HG03139 (cell line): ENCODE data around the gene TMC1.

Experiments used
- ATAC-seq: cut with Tn5 transposase; IDR thresholded peaks from one replicate; pipeline ENCODE4 v1.9.1; 2021; ENCODE audit not compliant: unreplicated experiment

TMC1 gene

GRCh38 chr9:72665421-72665820 lies 144.0 kb downstream of the TMC1 start:
- ATAC-seq, result no peak

DNA sequence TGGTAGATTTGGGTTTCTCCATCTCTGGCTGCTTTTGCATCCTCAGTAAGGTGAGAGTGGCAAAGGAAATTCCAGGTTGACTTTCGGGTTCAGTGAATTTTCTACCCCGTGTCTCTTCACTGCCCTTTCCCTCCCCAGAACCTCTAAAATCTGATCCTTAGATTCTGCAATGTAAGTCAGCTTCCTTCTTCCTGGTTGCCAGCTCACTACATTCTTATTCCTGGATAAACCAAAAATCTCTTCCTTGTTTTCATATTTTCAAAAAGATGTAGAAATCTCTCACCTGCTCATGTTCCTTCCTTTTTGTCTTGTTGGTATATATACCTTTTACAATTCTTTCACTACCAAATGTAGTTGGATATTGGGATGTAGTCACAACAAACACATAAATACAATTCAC lies 145.8 kb downstream of the TMC1 start:
- no peak for ATAC-seq

GRCh38 chr9:72674961-72675360 lies 153.6 kb downstream of the TMC1 start:
- ATAC-seq, result no peak

DNA sequence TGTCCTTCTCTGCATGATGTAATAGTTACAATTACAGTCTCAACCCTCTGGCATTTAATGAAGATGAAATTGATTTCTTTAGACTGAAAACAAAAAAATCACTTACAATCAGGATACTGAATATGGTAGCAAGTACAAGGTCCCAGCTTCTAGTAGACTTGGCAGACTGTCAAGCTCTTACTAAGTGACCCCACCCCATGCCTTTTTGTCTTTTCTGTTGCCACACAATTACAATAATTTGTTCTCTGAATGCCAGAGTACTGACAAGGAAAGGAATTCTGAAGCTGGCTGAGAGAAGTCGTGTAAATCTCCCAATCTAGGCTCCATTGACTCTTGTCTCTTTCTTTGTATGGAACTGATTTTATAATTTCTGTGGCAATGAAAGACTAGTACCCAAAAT lies 154.2 kb downstream of the TMC1 start:
- no peak for ATAC-seq

- no peak for ATAC-seq
These were observed 159.3 kb downstream of the TMC1 start for GRCh38 chr9:72680593-72681282.

- ATAC-seq, result no peak
These were observed 159.8 kb downstream of the TMC1 start for GRCh38 chr9:72681283-72681630.

DNA sequence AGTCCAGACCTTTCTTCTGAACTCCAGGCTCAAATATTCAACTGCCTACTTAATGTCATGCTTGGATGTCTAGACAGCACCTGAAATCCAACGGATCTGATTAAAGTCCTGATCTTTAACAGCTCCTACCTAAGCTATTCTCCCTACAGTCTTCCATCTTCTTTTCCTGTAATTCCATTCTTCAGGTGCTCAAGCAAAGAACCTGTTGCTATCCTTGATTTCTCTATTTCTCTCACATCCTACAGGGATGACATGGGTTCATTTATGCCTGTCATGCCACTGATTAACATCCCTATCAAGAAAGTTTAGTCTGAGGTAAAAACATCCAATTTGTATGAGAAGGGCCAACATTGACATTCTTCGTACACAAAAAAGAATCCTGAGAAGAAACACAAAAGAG lies 163.2 kb downstream of the TMC1 start:
- no peak for ATAC-seq

DNA sequence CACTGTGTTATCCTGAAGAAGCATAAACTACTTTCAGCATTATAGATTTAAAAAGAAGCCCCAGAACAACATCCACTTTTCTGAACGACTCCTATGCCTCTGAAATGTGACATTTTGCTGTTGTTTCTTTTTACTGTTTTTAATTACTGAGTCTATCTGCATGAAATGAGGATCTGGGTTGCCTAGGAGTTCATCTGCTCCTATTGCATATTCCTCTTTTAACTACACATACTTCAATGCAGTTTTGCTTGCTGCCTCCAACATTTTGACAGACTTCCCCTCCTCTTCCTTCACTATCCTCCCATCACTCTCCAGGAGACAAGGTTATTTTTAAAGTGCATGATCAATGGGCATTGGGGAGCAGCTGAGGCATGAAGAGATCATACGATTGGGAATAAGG lies 164.5 kb downstream of the TMC1 start:
- no peak for ATAC-seq

- no peak for ATAC-seq
These were observed 165.9 kb downstream of the TMC1 start for GRCh38 chr9:72687331-72687730.

- ATAC-seq, result no peak
These were observed 170.3 kb downstream of the TMC1 start for GRCh38 chr9:72691671-72692070.

- ATAC-seq, result no peak
These were observed 174.0 kb downstream of the TMC1 start for GRCh38 chr9:72695365-72695764.

GRCh38 chr9:72696511-72696910 lies 175.1 kb downstream of the TMC1 start:
- ATAC-seq, result no peak

DNA sequence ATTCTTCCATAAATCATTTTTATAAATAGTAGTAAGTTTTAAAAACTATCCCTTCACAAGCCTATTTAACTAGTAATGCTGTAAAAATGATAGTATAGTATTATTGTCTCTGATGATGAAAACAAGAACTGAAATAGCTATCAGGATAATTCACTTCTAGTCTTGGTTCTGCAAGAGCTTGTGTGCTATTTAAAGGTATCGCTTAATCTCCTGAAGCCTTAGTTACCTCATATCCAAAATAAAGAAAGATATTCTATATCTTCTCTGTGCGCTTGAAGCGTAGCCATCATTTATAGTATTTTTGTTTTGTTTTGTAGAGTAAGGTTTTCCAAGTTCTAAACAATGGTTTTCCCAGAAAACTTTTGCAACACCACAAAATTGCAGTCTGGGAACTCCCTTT lies 180.1 kb downstream of the TMC1 start:
- ATAC-seq, result no peak

- ATAC-seq, result no peak
These were observed 182.2 kb downstream of the TMC1 start for GRCh38 chr9:72703574-72703973.

- ATAC-seq, result no peak
These were observed 183.4 kb downstream of the TMC1 start for GRCh38 chr9:72704688-72705375.

DNA sequence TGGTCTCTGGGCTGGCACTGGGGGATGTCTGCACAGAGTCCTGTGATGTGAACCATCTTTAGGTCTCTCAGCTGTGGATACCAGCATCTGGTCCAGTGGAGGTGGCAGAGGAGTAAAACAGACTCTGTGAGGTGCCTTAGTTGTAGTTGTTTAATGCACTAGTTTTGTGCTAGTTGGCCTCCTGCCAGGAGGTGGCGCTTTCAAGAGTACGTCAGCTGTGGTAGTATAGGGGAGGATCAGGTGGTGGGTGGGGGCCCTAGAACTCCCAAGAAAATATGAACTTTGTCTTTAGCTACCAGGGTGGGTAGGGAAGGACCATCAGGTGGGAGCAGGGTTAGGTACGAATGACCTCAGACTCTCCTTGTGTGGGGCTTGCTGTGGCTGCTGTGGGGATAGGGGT lies 197.1 kb downstream of the TMC1 start:
- no peak for ATAC-seq

- no peak for ATAC-seq
These were observed 199.7 kb downstream of the TMC1 start for GRCh38 chr9:72721067-72721466.

- ATAC-seq, result no peak
These were observed 205.5 kb downstream of the TMC1 start for GRCh38 chr9:72726947-72727346.

GRCh38 chr9:72728031-72728770 lies 206.8 kb downstream of the TMC1 start:
- no peak for ATAC-seq

- ATAC-seq, result no peak
These were observed 212.5 kb downstream of the TMC1 start for GRCh38 chr9:72733895-72734294.

GRCh38 chr9:72734631-72735030 lies 213.2 kb downstream of the TMC1 start:
- no peak for ATAC-seq

- ATAC-seq, result no peak
These were observed 222.4 kb downstream of the TMC1 start for GRCh38 chr9:72743836-72744235.
